HuH-7.5 (cell line): ENCODE measurements around the gene AAGAB.
"Not testable (repeated sequence)": the region's sequence is repeated elsewhere in the genome, so short reads cannot be mapped to it uniquely, and the experiment has no call there.

Experiments used
- DNase-seq: peaks from one replicate; pipeline ENCODE4 v3.0.0; 2011; ENCODE audit warnings: low spot score

Gene AAGAB

GRCh38 chr15:67253101-67253500, 1.4 kb downstream of the AAGAB start:
- no peak for DNase-seq

GRCh38 chr15:67251318-67251717, 3.1 kb downstream of the AAGAB start:
- no peak for DNase-seq

GRCh38 chr15:67249830-67250229, 4.6 kb downstream of the AAGAB start:
- DNase-seq, result no peak

- DNase-seq, result no peak
Measured at GRCh38 chr15:67248011-67248505, 6.4 kb downstream of the AAGAB start.

- DNase-seq, result not testable (repeated sequence)
Measured at GRCh38 chr15:67246606-67247005, 7.9 kb downstream of the AAGAB start.

- DNase-seq, result no peak
Measured at GRCh38 chr15:67244971-67245478, 9.4 kb downstream of the AAGAB start.

GRCh38 chr15:67242708-67243111, 11.8 kb downstream of the AAGAB start:
- DNase-seq, result no peak

- DNase-seq, result no peak
Measured at GRCh38 chr15:67241132-67241855, 13.2 kb downstream of the AAGAB start.

GRCh38 chr15:67240235-67241131, 14.0 kb downstream of the AAGAB start:
- DNase-seq, result no peak

GRCh38 chr15:67232591-67232990, 21.9 kb downstream of the AAGAB start:
- DNase-seq, result no peak

- DNase-seq, result no peak
Measured at GRCh38 chr15:67230504-67230903, 24.0 kb downstream of the AAGAB start.

GRCh38 chr15:67228286-67228685, 26.2 kb downstream of the AAGAB start:
- DNase-seq, result no peak

GRCh38 chr15:67227846-67228245, 26.6 kb downstream of the AAGAB start:
- DNase-seq, result no peak

- no peak for DNase-seq
Measured at GRCh38 chr15:67227431-67227830, 27.0 kb downstream of the AAGAB start.

GRCh38 chr15:67225336-67225735, 29.1 kb downstream of the AAGAB start:
- DNase-seq, result no peak

GRCh38 chr15:67224889-67225288, 29.6 kb downstream of the AAGAB start:
- DNase-seq, result no peak

- no peak for DNase-seq
Measured at GRCh38 chr15:67219288-67219687, 35.2 kb downstream of the AAGAB start.

- DNase-seq, result no peak
Measured at GRCh38 chr15:67218428-67218827, 36.0 kb downstream of the AAGAB start.

- DNase-seq, result no peak
Measured at GRCh38 chr15:67216859-67217258, 37.6 kb downstream of the AAGAB start.

GRCh38 chr15:67215102-67215501, 39.4 kb downstream of the AAGAB start:
- DNase-seq, result no peak

GRCh38 chr15:67212684-67213367, 41.6 kb downstream of the AAGAB start:
- no peak for DNase-seq

- DNase-seq, result no peak
Measured at GRCh38 chr15:67210555-67211168, 43.8 kb downstream of the AAGAB start.
